Gastroesophageal sphincter (tissue), 3 donors: ENCODE measurements around the gene CMA1.

ENCODE experiments used
- CTCF ChIP-seq, 4 experiments: fragments of 200-600 bp in 2 of 4; fragments of 450-650 bp in 2 of 4; sonication (generic) in 1 of 4; IDR thresholded peaks; one replicate each; pipeline ENCODE4 v1.5.1; 2017 to 2019; ENCODE audit warnings: antibody characterized with exemption in 4 of 4, mild to moderate bottlenecking in 2 of 4, moderate library complexity in 2 of 4
- EP300 ChIP-seq: sonication (generic); formaldehyde crosslinking; IDR thresholded peaks from one replicate; pipeline ENCODE4 v1.6.1; 2017; ENCODE audit warnings: antibody characterized with exemption, mild to moderate bottlenecking
- POLR2A ChIP-seq, 2 donors: fragments of 450-650 bp; IDR thresholded peaks; one replicate each; pipeline ENCODE4 v1.6.1; 2017; ENCODE audit warnings: antibody characterized with exemption in 2 of 2, mild to moderate bottlenecking in 2 of 2, moderate library complexity in 1 of 2
- POLR2AphosphoS5 ChIP-seq: sonication (generic); formaldehyde crosslinking; IDR thresholded peaks from one replicate; pipeline ENCODE4 v1.6.1; 2017; ENCODE audit warnings: antibody characterized with exemption

DNA sequence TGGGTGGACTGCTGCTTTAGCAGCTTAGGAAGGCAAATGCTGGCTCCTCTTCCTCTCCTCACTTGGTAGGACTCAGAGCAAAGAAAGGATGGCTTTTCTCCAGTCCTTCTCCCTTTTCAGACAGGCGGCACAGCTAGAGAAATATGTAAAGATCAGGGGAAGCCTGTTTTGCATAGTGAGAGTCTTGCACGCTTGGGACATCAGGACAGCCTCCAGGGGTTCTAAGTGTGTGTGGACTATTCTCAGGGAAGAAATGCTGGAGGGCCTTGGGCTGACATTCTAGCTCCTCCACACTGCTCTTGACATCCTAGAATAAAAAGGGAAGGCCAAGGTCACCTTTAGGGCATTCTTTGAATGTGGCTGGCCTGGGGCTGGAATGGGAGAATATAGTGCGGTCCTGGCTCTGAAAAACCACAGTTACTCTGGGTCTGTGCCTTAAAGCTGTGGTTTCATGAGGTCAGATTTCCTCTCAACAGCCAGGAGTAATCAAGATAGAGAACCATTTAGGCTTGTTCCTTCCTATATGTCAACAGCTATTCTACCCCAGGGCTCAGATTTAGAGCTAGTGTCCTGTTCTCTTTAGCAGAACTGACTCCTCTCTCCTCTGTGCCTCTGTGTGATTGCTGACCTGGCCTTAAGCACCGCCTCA, 24.3 kb downstream of the CMA1 start:
- no peak for TF ChIP-seq CTCF (IDR thresholded peaks at IDR 0.05)
- TF ChIP-seq EP300: no peak
- no peak for TF ChIP-seq POLR2A (IDR thresholded peaks at IDR 0.05)
- TF ChIP-seq POLR2AphosphoS5: no peak
